Urinary bladder (tissue), 4 donors: ENCODE data around the gene GPR171. TPM values are rescaled to one million over a fixed set of nuclear protein-coding genes. Genes with fewer than 3 reads are reported as not detected.

Source experiments
- DNase-seq: peaks from one replicate; pipeline ENCODE4 v3.0.0-alpha.2; 2015; ENCODE audit errors: extremely low spot score
- H3K27ac ChIP-seq: one replicate; pipeline ENCODE4 v1.5.1; 2013; ENCODE audit warnings: low read depth, mild to moderate bottlenecking, moderate library complexity
- H3K36me3 ChIP-seq: one replicate; pipeline ENCODE4 v1.6.1; 2013; ENCODE audit warnings: mild to moderate bottlenecking, moderate library complexity; ENCODE audit not compliant: insufficient read depth
- H3K4me1 ChIP-seq: one replicate; pipeline ENCODE4 v1.6.1; 2013; ENCODE audit warnings: mild to moderate bottlenecking, moderate library complexity; ENCODE audit not compliant: insufficient read depth
- H3K4me3 ChIP-seq: one replicate; pipeline ENCODE4 v1.5.1; 2013; ENCODE audit warnings: low read depth, low read length
- WGBS: extraction: QIAGEN DNeasy Blood & Tissue Kit; methylation state at CpG from one replicate; pipeline ENCODE4 v1.1.7; 2013; 5-methylcytosine and 5-hydroxymethylcytosine counted together
- polyA plus RNA-seq: library from polyadenylated mRNA; stranded (reverse); fragments of 200-250 nt; gene quantifications from one replicate; pipeline ENCODE4 v1.2.3, GENCODE V29; 2013
- small RNA-seq: library from RNA; depleted of rRNA; stranded (forward); fragments of <200 nt; gene quantifications from one replicate; pipeline ENCODE3, GENCODE V24; 2014
- total RNA-seq: library from RNA; depleted of rRNA; stranded (reverse); fragments of >200 nt; gene quantifications from one replicate; pipeline ENCODE4 v1.2.3, GENCODE V29; 2014
- donor health status: healthy with polysubstance abuse.
- donor health status: healthy.

Gene GPR171
- total and polyA plus RNA-seq, 2 donors: 0.63 to 1.5 TPM

- H3K36me3 ChIP-seq: no peaks in the 10 kb centered on the region
- no peaks in the 10 kb centered on the region for H3K4me1 ChIP-seq
- 73% methylated on average over 8 of the region's 8 CpGs for WGBS
- H3K4me3 ChIP-seq: no peak overlapping the region
- H3K27ac ChIP-seq: no peak overlapping the region
- DNase-seq: no peak
Measured at GRCh38 chr3:151155409-151156128, 47.4 kb downstream of the GPR171 start.

- 89% methylated on average over 6 of the region's 6 CpGs for WGBS
- H3K4me3 ChIP-seq: no peak overlapping the region
- no peaks in the 10 kb centered on the region for H3K36me3 ChIP-seq
- no peak overlapping the region for H3K27ac ChIP-seq
- H3K4me1 ChIP-seq: no peaks in the 10 kb centered on the region
- no peak for DNase-seq
Measured at GRCh38 chr3:151154566-151154965, 48.5 kb downstream of the GPR171 start.

GRCh38 chr3:151152455-151153079 is 50.4 kb downstream of the GPR171 start:
- Histone ChIP-seq H3K27ac (no peak overlapping the region), H3K36me3 (no peaks in the 10 kb centered on the region), H3K4me1 (no peaks in the 10 kb centered on the region), H3K4me3 (no peak overlapping the region)
- no peak for DNase-seq
- 92% methylated on average over 4 of the region's 4 CpGs for WGBS

Small RNAs within 50 kb of the gene (small RNA-seq; reads per million reads assigned to genes)
- 0.15 reads per million for gene RNA5SP145

Other genes starting within 250 kb of the GPR171 start
- not detected for gene CLRN1, start 230.5 kb downstream of the GPR171 start, total RNA-seq
- not detected for gene CLRN1, start 230.5 kb downstream of the GPR171 start, polyA plus RNA-seq
- 3.1 TPM for gene MED12L, start 117.6 kb downstream of the GPR171 start, total RNA-seq
- 0.11 TPM for gene MED12L, start 117.6 kb downstream of the GPR171 start, polyA plus RNA-seq
- 2.6 TPM for gene P2RY14, start 75.3 kb upstream of the GPR171 start, total RNA-seq
- 4.7 TPM for gene P2RY14, start 75.3 kb upstream of the GPR171 start, polyA plus RNA-seq
- gene GPR87, start 113.6 kb upstream of the GPR171 start, total RNA-seq: 5.0 TPM
- 4.2 TPM for gene GPR87, start 113.6 kb upstream of the GPR171 start, polyA plus RNA-seq
- gene P2RY13, start 126.3 kb upstream of the GPR171 start, total RNA-seq: 2.3 TPM
- 0.57 TPM for gene P2RY13, start 126.3 kb upstream of the GPR171 start, polyA plus RNA-seq
- gene P2RY12, start 181.5 kb upstream of the GPR171 start, total RNA-seq: 5.3 TPM
- 1.5 TPM for gene P2RY12, start 181.5 kb upstream of the GPR171 start, polyA plus RNA-seq